ENCODE results near the gene VPS8.

- no peak for TF ChIP-seq POLR2A (IDR thresholded peaks at IDR 0.05; ENCODE audit: low read depth, low read length)
- TF ChIP-seq TAF1 (IDR thresholded peaks at IDR 0.05; ENCODE audit: low read depth, low read length), result no peak
- TF ChIP-seq POLR2AphosphoS5 (IDR thresholded peaks at IDR 0.05; ENCODE audit: low read depth, low read length), result no peak
- no peak for TF ChIP-seq POU2F2 (IDR thresholded peaks at IDR 0.05; ENCODE audit: low read depth, low read length)
- TF ChIP-seq SPI1 (IDR thresholded peaks at IDR 0.05; ENCODE audit: low read depth, low read length), result no peak
- no peak for TF ChIP-seq PAX5 (IDR thresholded peaks at IDR 0.05; ENCODE audit: insufficient read depth, low read length, severe bottlenecking)
These were observed 61.2 kb downstream of the VPS8 start for GRCh38 chr3:184873141-184873540.

Data from GM12891 (cell line).